Gastroesophageal sphincter (tissue), 4 donors: ENCODE measurements around the gene SLIT2. TPM values are rescaled to one million over a fixed set of nuclear protein-coding genes. Genes with fewer than 3 reads are reported as not detected.

Source experiments
- ATAC-seq: fragments of 150-250 bp; one replicate; pipeline ENCODE4 v1.9.1; 2016; ENCODE audit warnings: mild to moderate bottlenecking, moderate library complexity
- H3K27ac ChIP-seq, 4 donors: fragments of 200-600 bp; sonication (generic) in 3 of 4; 1 replicate in 3 of 4; 2 replicates in 1 of 4; pipeline ENCODE4 v1.5.1; 2016 to 2019
- H3K27me3 ChIP-seq: fragments of 200-600 bp; sonication (generic); one replicate; pipeline ENCODE4 v1.5.1; 2019
- H3K36me3 ChIP-seq, 2 donors: fragments of 200-600 bp; sonication (generic); one replicate each; pipeline ENCODE4 v1.5.1; 2019; ENCODE audit warnings: control low read depth in 1 of 2
- H3K4me1 ChIP-seq, 3 donors: fragments of 200-600 bp; sonication (generic); 1 replicate in 2 of 3; 2 replicates in 1 of 3; pipeline ENCODE4 v1.5.1; 2016 to 2019; ENCODE audit warnings: control low read depth in 2 of 3
- H3K4me3 ChIP-seq, 2 donors: fragments of 200-600 bp; sonication (generic); one replicate each; pipeline ENCODE4 v1.5.1; 2019; ENCODE audit warnings: mild to moderate bottlenecking in 1 of 2, moderate library complexity in 1 of 2
- H3K9me3 ChIP-seq, 3 donors: fragments of 200-600 bp; sonication (generic); one replicate each; pipeline ENCODE4 v1.5.1; 2017 to 2019; ENCODE audit warnings: control low read depth in 2 of 3
- CTCF ChIP-seq, 4 experiments: fragments of 200-600 bp in 2 of 4; fragments of 450-650 bp in 2 of 4; sonication (generic) in 1 of 4; IDR thresholded peaks; one replicate each; pipeline ENCODE4 v1.5.1; 2017 to 2019; ENCODE audit warnings: antibody characterized with exemption in 4 of 4, mild to moderate bottlenecking in 2 of 4, moderate library complexity in 2 of 4
- EP300 ChIP-seq: sonication (generic); formaldehyde crosslinking; IDR thresholded peaks from one replicate; pipeline ENCODE4 v1.6.1; 2017; ENCODE audit warnings: antibody characterized with exemption, mild to moderate bottlenecking
- POLR2A ChIP-seq, 2 donors: fragments of 450-650 bp; IDR thresholded peaks; one replicate each; pipeline ENCODE4 v1.6.1; 2017; ENCODE audit warnings: antibody characterized with exemption in 2 of 2, mild to moderate bottlenecking in 2 of 2, moderate library complexity in 1 of 2
- POLR2AphosphoS5 ChIP-seq: sonication (generic); formaldehyde crosslinking; IDR thresholded peaks from one replicate; pipeline ENCODE4 v1.6.1; 2017; ENCODE audit warnings: antibody characterized with exemption
- WGBS, 2 donors: methylation state at CpG; one replicate each; pipeline ENCODE4 v1.1.5; 2018; ENCODE audit warnings: low coverage in 1 of 2; 5-methylcytosine and 5-hydroxymethylcytosine counted together
- total RNA-seq, 4 donors: library from RNA; depleted of rRNA; stranded (reverse); fragments of >200 nt; gene quantifications; one replicate each; pipeline ENCODE4 v1.1.0, GENCODE V29; 2016

The SLIT2 gene
- total RNA-seq: 10 to 100 TPM; 53.4 to 83.6 (median 76.7) TPM

GRCh38 chr4:20251796-20252655 lies at the start of gene SLIT2:
SLIT2 (plus strand) TSS chr4:20251905; CDS start chr4:20253816, 1,911 bp downstream.
- Histone ChIP-seq H3K36me3 (no peaks in the 10 kb centered on the region), H3K27ac (peak within 1 kb of the TSS; percentile 47 to 85 (median 84)), H3K4me1 (peaks cover 0 to 45% (median 0%) of the 10 kb centered on the region in 3 donors), H3K9me3 (no peaks in the 10 kb centered on the region), H3K27me3 (peaks cover 8% of the 10 kb centered on the region), H3K4me3 (peak within 1 kb of the TSS; percentile 75 to 78)
- TF ChIP-seq EP300 (no peak), POLR2A (IDR thresholded peaks at IDR 0.05) (peak; percentile 95 to 96), CTCF (IDR thresholded peaks at IDR 0.05) (no peak), POLR2AphosphoS5 (peak; percentile 97)
- 0% methylated on average over 4 of the region's 85 CpGs; no CpG with 5 or more reads in 1 of the 2 donors for WGBS, 2 donors
- ATAC-seq: peak; percentile 91

DNA sequence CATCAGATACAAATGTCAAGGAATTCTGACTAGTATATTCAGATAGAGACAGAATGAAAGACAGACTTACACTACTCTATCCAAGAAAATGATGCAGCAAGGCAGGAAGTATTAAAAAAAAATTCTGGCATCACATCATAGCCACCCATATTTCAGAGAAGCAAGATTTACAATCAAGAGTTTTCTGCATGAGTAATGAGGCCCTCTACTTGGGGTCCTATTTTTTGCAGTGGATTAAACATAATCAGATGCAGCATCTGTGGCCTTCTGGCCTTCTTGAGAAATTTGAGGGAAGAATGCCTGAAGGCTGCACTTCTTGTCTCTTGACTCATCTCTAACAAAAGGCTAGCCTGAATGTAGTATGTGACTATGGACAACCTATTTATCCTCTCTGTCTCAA lies 48.2 kb upstream of the SLIT2 start:
- TF ChIP-seq CTCF (IDR thresholded peaks at IDR 0.05): no peak
- no peak for TF ChIP-seq EP300
- TF ChIP-seq POLR2AphosphoS5: no peak
- no peak for TF ChIP-seq POLR2A (IDR thresholded peaks at IDR 0.05)
- Histone ChIP-seq H3K4me3 (no peak overlapping the region), H3K4me1 (no peaks in the 10 kb centered on the region), H3K36me3 (no peaks in the 10 kb centered on the region), H3K27me3 (no peaks in the 10 kb centered on the region), H3K9me3 (no peaks in the 10 kb centered on the region), H3K27ac (no peak overlapping the region)
- peak; percentile 34 for ATAC-seq

- TF ChIP-seq EP300: no peak
- no peak for TF ChIP-seq POLR2AphosphoS5
- TF ChIP-seq POLR2A (IDR thresholded peaks at IDR 0.05): no peak
- TF ChIP-seq CTCF (IDR thresholded peaks at IDR 0.05): no peak
- 29 to 87% methylated on average over 1 of the region's 1 CpG for WGBS, 2 donors
- Histone ChIP-seq H3K9me3 (no peaks in the 10 kb centered on the region), H3K27ac (no peak overlapping the region), H3K27me3 (no peaks in the 10 kb centered on the region), H3K36me3 (no peaks in the 10 kb centered on the region), H3K4me3 (no peak overlapping the region), H3K4me1 (no peaks in the 10 kb centered on the region)
- ATAC-seq: no peak
Observed at GRCh38 chr4:20217521-20217920, 34.2 kb upstream of the SLIT2 start.

- no peak for TF ChIP-seq POLR2AphosphoS5
- no peak for TF ChIP-seq EP300
- no peak for TF ChIP-seq POLR2A (IDR thresholded peaks at IDR 0.05)
- no peak for TF ChIP-seq CTCF (IDR thresholded peaks at IDR 0.05)
- no peak overlapping the region for H3K27ac ChIP-seq
- WGBS, 2 donors: 65 to 69% methylated on average over 1 of the region's 1 CpG
- H3K27me3 ChIP-seq: no peaks in the 10 kb centered on the region
- H3K4me3 ChIP-seq: no peak overlapping the region
- no peaks in the 10 kb centered on the region for H3K36me3 ChIP-seq
- H3K4me1 ChIP-seq: no peaks in the 10 kb centered on the region
- H3K9me3 ChIP-seq: no peaks in the 10 kb centered on the region
- ATAC-seq: no peak
Observed at GRCh38 chr4:20217951-20218350, 33.8 kb upstream of the SLIT2 start.

DNA sequence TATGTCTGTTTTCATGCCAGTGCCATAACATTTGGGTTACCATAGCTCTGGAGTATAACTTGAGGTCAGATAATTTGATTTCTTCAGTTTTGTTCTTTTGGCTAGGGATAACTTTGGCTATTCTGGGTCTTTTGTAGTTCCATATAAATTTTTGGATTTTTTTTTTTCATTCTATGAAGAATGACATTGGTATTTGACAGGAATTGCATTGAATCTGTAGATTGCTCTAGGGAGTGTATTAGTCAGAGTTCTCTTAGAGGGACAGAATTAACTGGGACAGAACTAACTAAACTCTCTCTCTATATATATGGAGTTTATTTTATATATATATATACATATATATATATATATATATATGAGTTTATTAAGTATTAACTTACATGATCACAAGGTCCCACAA lies 32.2 kb upstream of the SLIT2 start:
- Histone ChIP-seq H3K36me3 (no peaks in the 10 kb centered on the region), H3K9me3 (peaks cover 0 to 6% (median 0%) of the 10 kb centered on the region in 3 donors), H3K4me1 (no peaks in the 10 kb centered on the region), H3K27me3 (no peaks in the 10 kb centered on the region), H3K4me3 (no peak overlapping the region), H3K27ac (no peak overlapping the region)
- no peak for ATAC-seq
- TF ChIP-seq POLR2A (IDR thresholded peaks at IDR 0.05): no peak
- no peak for TF ChIP-seq POLR2AphosphoS5
- no peak for TF ChIP-seq CTCF (IDR thresholded peaks at IDR 0.05)
- TF ChIP-seq EP300: no peak
